ENCODE results near the gene SKI. TPM values are rescaled to one million over a fixed set of nuclear protein-coding genes. Genes with fewer than 3 reads are reported as not detected.

Gene SKI
- total and polyA plus RNA-seq, 2 of the 8 experiments (the other 6 are each of a cell fraction or from before 2014, with no cell fraction given), result 8.3 to 87.6 TPM

DNA sequence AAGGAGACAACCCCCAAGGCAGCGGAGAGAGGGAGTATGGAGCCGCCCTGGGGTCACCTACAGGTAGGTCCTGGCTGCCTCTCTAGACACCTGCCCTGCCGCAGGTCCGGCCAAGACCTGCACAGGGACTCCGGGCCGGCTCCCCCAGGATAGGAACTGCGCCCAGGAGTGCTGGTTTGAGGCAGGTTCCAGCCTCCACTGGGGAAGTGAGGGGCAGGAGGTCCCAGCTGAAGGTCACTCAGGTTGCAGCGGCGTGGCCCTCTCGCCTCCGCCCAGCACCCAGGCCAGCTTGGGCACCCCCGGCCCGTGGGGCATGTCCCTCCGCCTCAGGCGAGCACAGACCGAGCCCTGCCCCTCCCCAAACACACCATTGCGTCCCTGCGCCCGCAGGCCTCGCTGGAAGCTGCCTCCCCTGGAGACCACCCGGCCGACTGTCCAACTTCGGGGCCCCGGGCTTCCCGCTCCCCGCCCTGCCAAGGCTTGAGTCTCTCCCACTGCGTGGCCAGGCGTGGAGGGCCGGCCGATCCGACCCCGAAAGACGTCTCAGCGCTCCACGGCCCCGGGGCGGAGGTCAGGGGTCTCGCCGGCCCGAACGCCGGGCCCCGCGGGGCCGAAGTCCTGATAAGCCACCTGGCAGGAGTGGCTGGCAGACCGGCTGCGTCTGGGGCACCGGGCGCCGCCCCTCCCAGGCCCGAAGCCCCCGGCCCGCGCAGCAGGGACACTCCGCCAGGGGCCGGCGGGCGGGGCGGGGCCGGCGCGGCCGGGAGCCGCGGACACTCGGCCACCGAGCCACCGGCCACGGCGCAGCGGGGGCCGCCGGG, 1.4 kb upstream of the SKI start:
- no peak overlapping the region for H2AFZ ChIP-seq (ENCODE audit: low read length)
- H4K5ac ChIP-seq (ENCODE audit: insufficient read length, low read depth, low read length), result peak overlapping the region; percentile 29
- H4K91ac ChIP-seq (replicated peaks; ENCODE audit: insufficient read length, low read length), result peak overlapping the region; percentile 93
- H2BK5ac ChIP-seq (ENCODE audit: low read depth, low read length), result 0 out of 2 replicates have a peak overlapping the region, but pooled peaks have one; percentile 94
- H2BK15ac ChIP-seq (ENCODE audit: low read length), result no peak overlapping the region
- H3K4me2 ChIP-seq (ENCODE audit: insufficient read depth in 1 of 2, low read depth in 2 of 2, low read length in 2 of 2), result peak overlapping the region; percentile 84 to 92
- peaks cover 22 to 32% of the 10 kb centered on the region in 2 experiments for H3K79me2 ChIP-seq (ENCODE audit: control insufficient read depth in 1 of 2, insufficient read depth in 2 of 2, low read length in 2 of 2)
- CTCF ChIA-PET (ENCODE audit: partially characterized antibody), result interaction anchor here (0.7 to 3.2 kb wide), 4 partner anchors 30 to 155 kb away, joined by 3 to 13 read pairs (median 5); partner anchors contain the start of gene FAAP20
- peaks cover 0 to 28% (median 21%) of the 10 kb centered on the region in 4 experiments; a peak in 6 of 7 replicates for H3K4me1 ChIP-seq (replicated peaks in 1 of 4; ENCODE audit: control insufficient read depth in 3 of 4, insufficient read depth in 4 of 4, low read length in 3 of 4)
- H3K14ac ChIP-seq (ENCODE audit: insufficient read length), result no peak overlapping the region
- peak overlapping the region; percentile 4 to 78 (median 68); a peak in 5 of 7 replicates for H3K9ac ChIP-seq (replicated peaks in 1 of 4; ENCODE audit: extremely low read depth in 1 of 4, low read depth in 3 of 4, low read length in 3 of 4)
- H3K4ac ChIP-seq (replicated peaks; ENCODE audit: insufficient read length, low read depth, low read length), result peak overlapping the region; percentile 57
- peak overlapping the region; percentile 86 for H3K56ac ChIP-seq (replicated peaks; ENCODE audit: insufficient read length, low read depth, low read length)
- H2BK12ac ChIP-seq (ENCODE audit: low read depth, low read length), result peak overlapping the region; percentile 50; the same call in 1 of the 2 replicates
- H3K18ac ChIP-seq (ENCODE audit: extremely low read depth, low read length), result no peak overlapping the region; the same call in none of the 2 replicates
- peak overlapping the region; percentile 95 for H4K8ac ChIP-seq (ENCODE audit: extremely low read depth, insufficient read depth, low read length)
- POLR2A ChIA-PET (ENCODE audit: partially characterized antibody), result interaction anchor here (1.0 to 1.9 kb wide), 4 partner anchors 9 to 23 kb away, joined by 3 to 6 read pairs (median 4); no protein-coding TSS in a partner anchor
- H2AK5ac ChIP-seq (ENCODE audit: low read depth, low read length), result peak overlapping the region; percentile 97; the same call in 1 of the 2 replicates
- no peak overlapping the region for H2BK120ac ChIP-seq (replicated peaks; ENCODE audit: low read depth, low read length)
- H3K4me3 ChIP-seq (ENCODE audit: extremely low read depth in 1 of 4, insufficient read depth in 2 of 4, low read depth in 3 of 4, low read length in 4 of 4), result peak overlapping the region; percentile 59 to 78 (median 64)
- no peak overlapping the region for H2BK20ac ChIP-seq (ENCODE audit: low read length)
- no peaks in the 10 kb centered on the region for H3K36me3 ChIP-seq (ENCODE audit: control insufficient read depth in 2 of 4, insufficient read depth in 4 of 4, low read length in 3 of 4)
- peaks cover 29% of the 10 kb centered on the region for H3K23me2 ChIP-seq (ENCODE audit: low read depth, low read length)
- peak overlapping the region; percentile 81; the same call in 1 of the 2 replicates for H3K27ac ChIP-seq (ENCODE audit: low read depth, low read length)
- DNase-seq (ENCODE audit: low read depth in 1 of 2, low spot score in 2 of 2) (peak in 1 of 2 experiments; percentile 70), FAIRE-seq (no peak)
- peaks cover 23 to 30% of the 10 kb centered on the region in 2 experiments for H4K20me1 ChIP-seq (replicated peaks in 1 of 2; ENCODE audit: control insufficient read depth in 1 of 2, insufficient read depth in 2 of 2, low read length in 2 of 2)
- TF ChIP-seq BACH1 (IDR thresholded peaks at IDR 0.05; ENCODE audit: low read length) (no peak), KDM4A (IDR thresholded peaks at IDR 0.05; ENCODE audit: low read depth, low read length, severe bottlenecking) (peak; percentile 29), GABPA (IDR thresholded peaks at IDR 0.05; ENCODE audit: borderline replicate concordance, insufficient read depth, low read length) (peak; percentile 23; the same call in 1 of the 2 replicates)
- H3K79me1 ChIP-seq (ENCODE audit: low read depth, low read length), result peaks cover 6% of the 10 kb centered on the region
- no peaks in the 10 kb centered on the region for H3K27me3 ChIP-seq (replicated peaks in 1 of 4; ENCODE audit: control insufficient read depth in 3 of 4, extremely low read depth in 1 of 4, insufficient read depth in 3 of 4, low read length in 3 of 4)
- no peak overlapping the region for H3K23ac ChIP-seq (ENCODE audit: insufficient read length)
- H3K9me3 ChIP-seq (ENCODE audit: insufficient read depth in 2 of 2, low read depth in 1 of 2, low read length in 1 of 2), result no peaks in the 10 kb centered on the region
- WGBS, 2 experiments (ENCODE audit: extremely low coverage in 1 of 2, insufficient coverage in 1 of 2, insufficient read length in 1 of 2, insufficient replicate concordance in 2 of 2, low coverage in 1 of 2, low lambda C conversion rate in 2 of 2, missing lambda C conversion rate in 1 of 2), result 33% methylated on average over 20 of the region's 73 CpGs; no CpG with 5 or more reads in 1 of the 2 experiments

Data from H1 (cell line).